Effector memory CD4-positive, alpha-beta T cell (primary cell): ENCODE data around the gene RBMS3.

ENCODE experiments used
- DNase-seq, 3 donors: peaks; one replicate each; pipeline ENCODE4 v3.0.0-alpha.2; 2020
- H3K27ac ChIP-seq: 2 replicates; pipeline ENCODE4 v1.7.0; 2013; ENCODE audit warnings: mild to moderate bottlenecking, low read length, moderate library complexity; ENCODE audit not compliant: insufficient read depth, poor library complexity, severe bottlenecking
- H3K27me3 ChIP-seq: replicated peaks from 2 replicates; pipeline ENCODE4 v1.7.0; 2013; ENCODE audit warnings: mild to moderate bottlenecking, low read length; ENCODE audit not compliant: insufficient read depth, control insufficient read depth, poor library complexity, severe bottlenecking
- H3K36me3 ChIP-seq: 2 replicates; pipeline ENCODE4 v1.7.0; 2013; ENCODE audit warnings: mild to moderate bottlenecking, low read length, moderate library complexity; ENCODE audit not compliant: control insufficient read depth, insufficient read depth
- H3K4me1 ChIP-seq: 2 replicates; pipeline ENCODE4 v1.7.0; 2013; ENCODE audit warnings: low read length, mild to moderate bottlenecking; ENCODE audit not compliant: control insufficient read depth, insufficient read depth, poor library complexity, severe bottlenecking
- H3K4me3 ChIP-seq: 2 replicates; pipeline ENCODE4 v1.7.0; 2013; ENCODE audit warnings: low read length, low read depth, mild to moderate bottlenecking; ENCODE audit not compliant: insufficient read depth, poor library complexity, severe bottlenecking
- H3K9me3 ChIP-seq: 2 replicates; pipeline ENCODE4 v1.7.0; 2013; ENCODE audit warnings: mild to moderate bottlenecking, low read length, moderate library complexity; ENCODE audit not compliant: control insufficient read depth

Gene RBMS3

GRCh38 chr3:29525254-29525881 lies 244.5 kb downstream of the RBMS3 start:
- H3K27me3 ChIP-seq: no peaks in the 10 kb centered on the region
- no peaks in the 10 kb centered on the region for H3K4me1 ChIP-seq
- no peak for DNase-seq
- no peaks in the 10 kb centered on the region for H3K9me3 ChIP-seq
- no peak overlapping the region for H3K4me3 ChIP-seq
- H3K36me3 ChIP-seq: no peaks in the 10 kb centered on the region
- no peak overlapping the region for H3K27ac ChIP-seq

GRCh38 chr3:29527246-29527645 lies 246.4 kb downstream of the RBMS3 start:
- no peaks in the 10 kb centered on the region for H3K9me3 ChIP-seq
- no peaks in the 10 kb centered on the region for H3K27me3 ChIP-seq
- no peak for DNase-seq
- no peaks in the 10 kb centered on the region for H3K36me3 ChIP-seq
- no peak overlapping the region for H3K27ac ChIP-seq
- no peaks in the 10 kb centered on the region for H3K4me1 ChIP-seq
- H3K4me3 ChIP-seq: no peak overlapping the region

GRCh38 chr3:29531644-29532043 lies 250.8 kb downstream of the RBMS3 start:
- Histone ChIP-seq H3K4me3 (no peak overlapping the region), H3K9me3 (no peaks in the 10 kb centered on the region), H3K36me3 (no peaks in the 10 kb centered on the region), H3K27ac (no peak overlapping the region), H3K27me3 (no peaks in the 10 kb centered on the region), H3K4me1 (no peaks in the 10 kb centered on the region)
- DNase-seq: no peak

GRCh38 chr3:29532473-29532872 lies 251.6 kb downstream of the RBMS3 start:
- Histone ChIP-seq H3K36me3 (no peaks in the 10 kb centered on the region), H3K27ac (no peak overlapping the region), H3K27me3 (no peaks in the 10 kb centered on the region), H3K4me1 (no peaks in the 10 kb centered on the region), H3K9me3 (no peaks in the 10 kb centered on the region), H3K4me3 (no peak overlapping the region)
- DNase-seq: no peak

GRCh38 chr3:29534006-29534405 lies 253.1 kb downstream of the RBMS3 start:
- no peak overlapping the region for H3K27ac ChIP-seq
- H3K36me3 ChIP-seq: no peaks in the 10 kb centered on the region
- no peaks in the 10 kb centered on the region for H3K27me3 ChIP-seq
- no peak overlapping the region for H3K4me3 ChIP-seq
- no peaks in the 10 kb centered on the region for H3K4me1 ChIP-seq
- H3K9me3 ChIP-seq: no peaks in the 10 kb centered on the region
- no peak for DNase-seq

GRCh38 chr3:29536016-29536758 lies 255.3 kb downstream of the RBMS3 start:
- Histone ChIP-seq H3K9me3 (no peaks in the 10 kb centered on the region), H3K4me3 (no peak overlapping the region), H3K27me3 (no peaks in the 10 kb centered on the region), H3K36me3 (no peaks in the 10 kb centered on the region), H3K27ac (no peak overlapping the region), H3K4me1 (no peaks in the 10 kb centered on the region)
- no peak for DNase-seq

GRCh38 chr3:29537889-29538609 lies 257.2 kb downstream of the RBMS3 start:
- Histone ChIP-seq H3K36me3 (no peaks in the 10 kb centered on the region), H3K9me3 (no peaks in the 10 kb centered on the region), H3K4me3 (no peak overlapping the region), H3K4me1 (no peaks in the 10 kb centered on the region), H3K27me3 (no peaks in the 10 kb centered on the region), H3K27ac (no peak overlapping the region)
- no peak for DNase-seq

- Histone ChIP-seq H3K4me1 (no peaks in the 10 kb centered on the region), H3K27me3 (no peaks in the 10 kb centered on the region), H3K4me3 (no peak overlapping the region), H3K36me3 (no peaks in the 10 kb centered on the region), H3K9me3 (no peaks in the 10 kb centered on the region), H3K27ac (no peak overlapping the region)
- no peak for DNase-seq
These were observed 257.7 kb downstream of the RBMS3 start for GRCh38 chr3:29538610-29538958.

GRCh38 chr3:29540544-29540943 lies 259.7 kb downstream of the RBMS3 start:
- no peaks in the 10 kb centered on the region for H3K9me3 ChIP-seq
- H3K36me3 ChIP-seq: no peaks in the 10 kb centered on the region
- H3K27me3 ChIP-seq: no peaks in the 10 kb centered on the region
- no peaks in the 10 kb centered on the region for H3K4me1 ChIP-seq
- H3K27ac ChIP-seq: no peak overlapping the region
- no peak overlapping the region for H3K4me3 ChIP-seq
- no peak for DNase-seq

- no peak overlapping the region for H3K4me3 ChIP-seq
- no peak overlapping the region for H3K27ac ChIP-seq
- no peaks in the 10 kb centered on the region for H3K27me3 ChIP-seq
- no peaks in the 10 kb centered on the region for H3K9me3 ChIP-seq
- no peaks in the 10 kb centered on the region for H3K36me3 ChIP-seq
- H3K4me1 ChIP-seq: no peaks in the 10 kb centered on the region
- DNase-seq: no peak
These were observed 264.0 kb downstream of the RBMS3 start for GRCh38 chr3:29544701-29545363.
